Caco-2 (cell line): Measurements from ENCODE around the gene EIF2B1. TPM values are rescaled to one million over a fixed set of nuclear protein-coding genes. Genes with fewer than 3 reads are reported as not detected.
A peak's percentile ranks its signal among the peaks of the same experiment; 100 is the strongest.

Experiments used
- BruUV-seq: library from RNA; stranded (reverse); fragments of 400-500 nt; replicated peaks from 2 replicates; lab custom pipeline; 2021; lab: Mats Ljungman, UMichigan
- CTCF ChIA-PET: fragments of 300-600 bp; sonication (Branson Sonifier 250); formaldehyde crosslinking; loops from one replicate; lab custom pipeline; 2022; ENCODE audit warnings: antibody characterized with exemption; lab: Charles Lee
- POLR2A ChIA-PET: fragments of 300-600 bp; sonication (Branson Sonifier 250); formaldehyde crosslinking; loops from one replicate; lab custom pipeline; 2022; ENCODE audit warnings: antibody characterized with exemption; lab: Charles Lee
- DNase-seq, 2 experiments: peaks; one replicate each; pipeline versions ENCODE4 v3.0.0 to v3.0.0-alpha.2; 2020 to 2022
- H3K27me3 ChIP-seq: replicated peaks from 2 replicates; pipeline ENCODE4 v1.6.0; 2011; ENCODE audit warnings: low read length; ENCODE audit not compliant: control insufficient read depth, insufficient read depth
- H3K36me3 ChIP-seq: 2 replicates; pipeline ENCODE4 v1.5.1; 2011; ENCODE audit warnings: low read length; ENCODE audit not compliant: control insufficient read depth, insufficient read depth
- H3K4me1 ChIP-seq: fragments of 250-450 bp; sonication (Bioruptor Pico); 2 replicates; pipeline ENCODE4 v1.5.1; 2020; ENCODE audit warnings: mild to moderate bottlenecking
- H3K4me3 ChIP-seq: 2 replicates; pipeline ENCODE4 v1.5.1; 2011; ENCODE audit warnings: low read depth, mild to moderate bottlenecking, control low read depth, low read length
- H3K9me3 ChIP-seq: fragments of 250-450 bp; sonication (Bioruptor Pico); 2 replicates; pipeline ENCODE4 v1.5.1; 2020; ENCODE audit warnings: mild to moderate bottlenecking, moderate library complexity
- H3K27ac Mint-ChIP-seq: one replicate; pipeline ENCODE4 v1.8.0; 2022; ENCODE audit warnings: mixed read lengths; ENCODE audit not compliant: unreplicated experiment
- H3K27me3 Mint-ChIP-seq: one replicate; pipeline ENCODE4 v1.8.0; 2022; ENCODE audit warnings: mixed read lengths; ENCODE audit not compliant: insufficient read depth, unreplicated experiment
- H3K36me3 Mint-ChIP-seq: one replicate; pipeline ENCODE4 v1.8.0; 2022; ENCODE audit warnings: mild to moderate bottlenecking, mixed read lengths; ENCODE audit not compliant: insufficient read depth, unreplicated experiment
- H3K4me1 Mint-ChIP-seq: one replicate; pipeline ENCODE4 v1.8.0; 2022; ENCODE audit warnings: low read depth, mixed read lengths; ENCODE audit not compliant: unreplicated experiment
- H3K4me3 Mint-ChIP-seq: one replicate; pipeline ENCODE4 v1.8.0; 2022; ENCODE audit warnings: mild to moderate bottlenecking, moderate library complexity, mixed read lengths; ENCODE audit not compliant: unreplicated experiment
- H3K9me3 Mint-ChIP-seq: one replicate; pipeline ENCODE4 v1.8.0; 2022; ENCODE audit warnings: mixed read lengths; ENCODE audit not compliant: unreplicated experiment
- CTCF ChIP-seq, 2 experiments: fragments of 200-600 bp in 1 of 2; IDR thresholded peaks; 1 replicate in 1 of 2; 2 replicates in 1 of 2; pipeline versions ENCODE4 v1.5.1 to v1.8.0; 2011 to 2022; ENCODE audit warnings: antibody characterized with exemption in 1 of 2, control low read depth in 1 of 2, inconsistent platforms in 1 of 2, low read depth in 1 of 2, low read length in 1 of 2, mild to moderate bottlenecking in 1 of 2, moderate library complexity in 1 of 2; ENCODE audit not compliant: insufficient read depth in 1 of 2, severe bottlenecking in 1 of 2, unreplicated experiment in 1 of 2
- intact Hi-C: fragments of 100-400 bp; cut with micrococcal nuclease; formaldehyde crosslinking; loops from one replicate; pipeline ENCODE4 v1.10.0; 2022; ENCODE audit not compliant: unreplicated experiment
- total RNA-seq: library from RNA; stranded (reverse); gene quantifications from 2 replicates; pipeline ENCODE4 v1.2.3, GENCODE V29; 2022

Gene EIF2B1
- total RNA-seq, 1 experiment from 2014 or later, result 62.1 TPM

- Histone ChIP-seq H3K9me3 (no peaks in the 10 kb centered on the region), H3K36me3 (no peaks in the 10 kb centered on the region), H3K4me1 (peaks cover 4% of the 10 kb centered on the region; the same call in 1 of the 2 replicates), H3K4me3 (no peak overlapping the region), H3K27me3 (no peaks in the 10 kb centered on the region)
- Mint-ChIP-seq H3K27ac (no peak overlapping the region), H3K4me1 (peaks cover 16% of the 10 kb centered on the region), H3K4me3 (no peak overlapping the region), H3K27me3 (no peaks in the 10 kb centered on the region), H3K36me3 (peaks cover 76% of the 10 kb centered on the region), H3K9me3 (no peaks in the 10 kb centered on the region)
- ChIA-PET POLR2A (no interaction called here), CTCF (no interaction called here)
- intact Hi-C loops, result no loop called here
- no TSS peak for BruUV-seq
- DNase-seq, result no peak
- TF ChIP-seq CTCF (IDR thresholded peaks at IDR 0.05; ENCODE audit: insufficient read depth in 1 of 2, low read depth in 1 of 2, low read length in 1 of 2, severe bottlenecking in 1 of 2, unreplicated experiment in 1 of 2), result no peak
These were observed 34.2 kb downstream of the EIF2B1 start for GRCh38 chr12:123599310-123599709.

DNA sequence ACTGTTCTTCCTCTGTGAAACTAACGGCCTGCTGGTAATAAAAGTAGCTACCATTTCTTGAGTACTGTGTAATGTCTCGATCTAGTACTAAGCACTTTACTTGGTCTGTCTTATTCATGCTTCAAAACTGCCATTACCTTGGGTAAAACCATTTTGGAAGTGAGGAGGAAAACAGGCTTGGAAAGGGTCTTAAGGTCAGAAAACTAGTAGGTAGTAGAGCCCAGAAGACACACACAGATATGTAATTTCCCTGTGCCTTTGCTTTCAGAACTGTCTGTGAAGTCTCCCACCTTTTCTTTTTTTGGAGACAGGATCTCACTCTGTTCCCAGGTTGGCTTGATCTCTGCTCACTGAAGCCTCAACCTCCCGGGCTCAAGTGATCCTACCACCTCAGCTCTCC is 35.0 kb downstream of the EIF2B1 start:
- no peaks in the 10 kb centered on the region; the same call in 1 of the 2 replicates for H3K36me3 ChIP-seq
- Mint-ChIP-seq H3K27ac (no peak overlapping the region), H3K9me3 (no peaks in the 10 kb centered on the region), H3K36me3 (peaks cover 75% of the 10 kb centered on the region), H3K4me3 (no peak overlapping the region), H3K27me3 (no peaks in the 10 kb centered on the region), H3K4me1 (peaks cover 16% of the 10 kb centered on the region)
- CTCF ChIA-PET, result no interaction called here
- H3K4me3 ChIP-seq, result no peak overlapping the region
- H3K27me3 ChIP-seq, result no peaks in the 10 kb centered on the region
- peaks cover 4% of the 10 kb centered on the region; the same call in 1 of the 2 replicates for H3K4me1 ChIP-seq
- no peak for DNase-seq
- no TSS peak for BruUV-seq
- POLR2A ChIA-PET, result interaction anchor here (0.6 kb wide), 1 partner anchor 17 kb away, joined by 3 read pairs; no protein-coding TSS in a partner anchor
- TF ChIP-seq CTCF (IDR thresholded peaks at IDR 0.05; ENCODE audit: insufficient read depth in 1 of 2, low read depth in 1 of 2, low read length in 1 of 2, severe bottlenecking in 1 of 2, unreplicated experiment in 1 of 2), result no peak
- intact Hi-C loops, result no loop called here
- H3K9me3 ChIP-seq, result no peaks in the 10 kb centered on the region

DNA sequence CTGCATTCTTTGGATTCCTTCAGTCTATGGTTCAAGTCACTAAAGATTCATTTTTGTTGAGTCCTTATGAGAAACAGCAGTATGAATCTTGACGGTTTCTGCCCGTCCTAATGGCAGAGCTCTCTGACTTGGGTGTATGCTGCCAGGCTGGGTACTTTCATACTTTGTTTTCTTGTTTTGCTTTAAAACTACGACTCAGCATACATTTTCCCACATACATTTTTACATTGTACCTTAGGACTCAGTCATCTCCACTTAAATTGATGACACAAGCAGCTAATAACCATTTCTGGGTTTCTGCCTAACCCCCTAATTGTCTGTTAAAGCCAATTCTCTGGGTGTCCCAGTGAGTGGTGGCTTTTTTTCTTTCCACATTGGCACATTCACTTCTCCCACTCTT is 36.4 kb downstream of the EIF2B1 start:
- no peak overlapping the region for H3K27ac Mint-ChIP-seq
- ChIA-PET POLR2A (no interaction called here), CTCF (no interaction called here)
- H3K9me3 Mint-ChIP-seq, result no peaks in the 10 kb centered on the region
- Histone ChIP-seq H3K4me1 (peaks cover 4% of the 10 kb centered on the region; the same call in 1 of the 2 replicates), H3K9me3 (no peaks in the 10 kb centered on the region), H3K36me3 (no peaks in the 10 kb centered on the region; the same call in 1 of the 2 replicates), H3K27me3 (no peaks in the 10 kb centered on the region), H3K4me3 (no peak overlapping the region)
- H3K4me1 Mint-ChIP-seq, result peaks cover 6% of the 10 kb centered on the region
- intact Hi-C loops, result no loop called here
- TF ChIP-seq CTCF (IDR thresholded peaks at IDR 0.05; ENCODE audit: insufficient read depth in 1 of 2, low read depth in 1 of 2, low read length in 1 of 2, severe bottlenecking in 1 of 2, unreplicated experiment in 1 of 2), result no peak
- no peak for DNase-seq
- peaks cover 75% of the 10 kb centered on the region for H3K36me3 Mint-ChIP-seq
- no peak overlapping the region for H3K4me3 Mint-ChIP-seq
- BruUV-seq, result TSS peak; percentile 67
- H3K27me3 Mint-ChIP-seq, result no peaks in the 10 kb centered on the region
